Fibroblast of skin of right quadriceps (primary cell): Measurements from ENCODE around the gene LMNA.
A peak's percentile ranks its signal among the peaks of the same experiment; 100 is the strongest.

ENCODE experiments used
- DNase-seq: peaks from one replicate; pipeline ENCODE4 v3.0.0-alpha.2; 2013

The LMNA gene

GRCh38 chr1:156143765-156144489 is 29.4 kb downstream of the LMNA start:
- DNase-seq: peak; percentile 70

- DNase-seq: no peak
Measured at GRCh38 chr1:156144742-156145141, 30.2 kb downstream of the LMNA start.

GRCh38 chr1:156145650-156146019 is 31.1 kb downstream of the LMNA start:
- DNase-seq: no peak

GRCh38 chr1:156146020-156146768 is 31.7 kb downstream of the LMNA start:
- DNase-seq: peak; percentile 95

- DNase-seq: no peak
Measured at GRCh38 chr1:156146769-156147405, 32.4 kb downstream of the LMNA start.

GRCh38 chr1:156148216-156148615 is 33.7 kb downstream of the LMNA start:
- no peak for DNase-seq

GRCh38 chr1:156149374-156150332 is 35.1 kb downstream of the LMNA start:
- no peak for DNase-seq

GRCh38 chr1:156150333-156151011 is 36.0 kb downstream of the LMNA start:
- no peak for DNase-seq

- peak; percentile 50 for DNase-seq
Measured at GRCh38 chr1:156151093-156151688, 36.7 kb downstream of the LMNA start.

GRCh38 chr1:156152628-156153027 is 38.1 kb downstream of the LMNA start:
- no peak for DNase-seq

- DNase-seq: no peak
Measured at GRCh38 chr1:156153362-156153761, 38.9 kb downstream of the LMNA start, which contains the start of gene SEMA4A. SEMA4A (plus strand) TSS chr1:156153585; CDS start chr1:156154579, 994 bp downstream.

- no peak for DNase-seq
Measured at GRCh38 chr1:156154317-156154749, 39.8 kb downstream of the LMNA start.

GRCh38 chr1:156155756-156156510 is 41.4 kb downstream of the LMNA start:
- DNase-seq: no peak

- DNase-seq: no peak
Measured at GRCh38 chr1:156157506-156157905, 43.0 kb downstream of the LMNA start.

GRCh38 chr1:156157966-156158365 is 43.5 kb downstream of the LMNA start:
- no peak for DNase-seq

GRCh38 chr1:156160000-156160742 is 45.7 kb downstream of the LMNA start:
- DNase-seq: no peak

GRCh38 chr1:156160743-156161171 is 46.2 kb downstream of the LMNA start:
- DNase-seq: peak; percentile 80

GRCh38 chr1:156162430-156163037 is 48.0 kb downstream of the LMNA start:
- no peak for DNase-seq

GRCh38 chr1:156163712-156164111 is 49.2 kb downstream of the LMNA start:
- DNase-seq: no peak
